Fibroblast of pulmonary artery (primary cell): Measurements from ENCODE around the gene RECQL5.
A peak's percentile ranks its signal among the peaks of the same experiment; 100 is the strongest.

Experiments used
- DNase-seq: peaks from one replicate; pipeline ENCODE4 v3.0.0-alpha.2; 2010; ENCODE audit warnings: low read depth
- H3K4me3 ChIP-seq: replicated peaks from 2 replicates; pipeline ENCODE4 v1.5.1; 2011; ENCODE audit warnings: low read depth, mild to moderate bottlenecking, control low read depth, low read length, moderate library complexity
- CTCF ChIP-seq: IDR thresholded peaks from 2 replicates; pipeline ENCODE4 v1.5.1; 2011; ENCODE audit warnings: mild to moderate bottlenecking, control low read depth, low read length, inconsistent platforms; ENCODE audit errors: missing control alignments

Gene RECQL5

GRCh38 chr17:75685499-75685898, 18.5 kb upstream of the RECQL5 start:
- no peak for TF ChIP-seq CTCF
- no peak overlapping the region for H3K4me3 ChIP-seq
- no peak for DNase-seq

GRCh38 chr17:75684924-75685323, 18.0 kb upstream of the RECQL5 start:
- no peak overlapping the region for H3K4me3 ChIP-seq
- TF ChIP-seq CTCF, result no peak
- no peak for DNase-seq

- no peak for DNase-seq
- H3K4me3 ChIP-seq, result no peak overlapping the region
- TF ChIP-seq CTCF, result no peak
Measured at GRCh38 chr17:75684249-75684648, 17.3 kb upstream of the RECQL5 start.

- TF ChIP-seq CTCF, result no peak
- H3K4me3 ChIP-seq, result no peak overlapping the region
- peak; percentile 51 for DNase-seq
Measured at GRCh38 chr17:75683583-75683982, 16.6 kb upstream of the RECQL5 start.

GRCh38 chr17:75681289-75681688, 14.3 kb upstream of the RECQL5 start:
- TF ChIP-seq CTCF, result no peak
- no peak for DNase-seq
- H3K4me3 ChIP-seq, result no peak overlapping the region

- no peak for TF ChIP-seq CTCF
- no peak for DNase-seq
- H3K4me3 ChIP-seq, result no peak overlapping the region
Measured at GRCh38 chr17:75680431-75680830, 13.5 kb upstream of the RECQL5 start.

- DNase-seq, result peak; percentile 51
- no peak overlapping the region for H3K4me3 ChIP-seq
- TF ChIP-seq CTCF, result peak; percentile 17
Measured at GRCh38 chr17:75679706-75680211, 12.8 kb upstream of the RECQL5 start.
